Dermis microvascular lymphatic vessel endothelial cell (primary cell): ENCODE data around the gene SHANK1. TPM values are rescaled to one million over a fixed set of nuclear protein-coding genes. Genes with fewer than 3 reads are reported as not detected.

Source experiments
- DNase-seq, 2 donors: peaks; one replicate each; pipeline versions ENCODE4 v3.0.0 to v3.0.0-alpha.2; 2010; ENCODE audit warnings: low read depth in 2 of 2
- total RNA-seq: library from RNA; depleted of rRNA; stranded (reverse); fragments of >200 nt; gene quantifications from 2 replicates; pipeline ENCODE4 v1.2.1, GENCODE V29; 2014

Gene SHANK1
- total RNA-seq, 1 donor from 2014 or later, result 0.13 TPM

DNA sequence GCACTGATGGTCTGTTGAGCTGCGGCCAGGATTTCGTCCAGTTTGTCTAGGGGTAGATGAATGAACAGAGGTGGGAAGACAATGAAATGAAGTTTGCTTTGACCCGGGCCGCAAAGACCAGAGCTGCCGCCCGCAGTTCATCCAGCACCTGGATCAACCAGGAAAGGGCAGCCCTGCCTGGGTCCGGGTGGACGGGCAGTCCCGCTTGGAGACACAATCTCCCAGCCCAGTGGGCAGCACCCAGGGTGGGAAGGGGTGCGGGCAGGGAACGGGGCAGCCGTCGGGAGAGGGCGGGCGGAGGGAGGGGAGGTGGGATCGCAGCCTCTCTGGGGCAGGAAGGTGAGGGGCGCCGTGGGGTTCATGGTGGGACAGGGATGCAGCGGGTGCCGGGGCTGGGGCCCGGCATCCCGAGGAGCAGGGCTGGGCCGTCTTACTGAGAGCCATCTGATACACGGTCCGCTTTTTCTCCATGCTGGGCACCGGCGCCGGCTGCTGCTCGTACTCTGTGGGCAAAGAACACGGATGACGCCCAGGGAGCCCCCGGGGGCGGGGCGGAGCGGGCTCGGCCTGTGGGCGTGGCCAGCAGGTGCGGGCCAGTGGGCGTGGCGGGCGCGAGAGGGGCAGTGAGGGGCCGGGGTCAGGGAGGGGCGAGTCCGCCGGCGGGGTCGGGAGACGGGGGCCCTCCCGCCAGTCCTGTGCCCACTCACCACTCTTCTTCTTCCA, 33.1 kb downstream of the SHANK1 start:
- DNase-seq, result no peak

DNA sequence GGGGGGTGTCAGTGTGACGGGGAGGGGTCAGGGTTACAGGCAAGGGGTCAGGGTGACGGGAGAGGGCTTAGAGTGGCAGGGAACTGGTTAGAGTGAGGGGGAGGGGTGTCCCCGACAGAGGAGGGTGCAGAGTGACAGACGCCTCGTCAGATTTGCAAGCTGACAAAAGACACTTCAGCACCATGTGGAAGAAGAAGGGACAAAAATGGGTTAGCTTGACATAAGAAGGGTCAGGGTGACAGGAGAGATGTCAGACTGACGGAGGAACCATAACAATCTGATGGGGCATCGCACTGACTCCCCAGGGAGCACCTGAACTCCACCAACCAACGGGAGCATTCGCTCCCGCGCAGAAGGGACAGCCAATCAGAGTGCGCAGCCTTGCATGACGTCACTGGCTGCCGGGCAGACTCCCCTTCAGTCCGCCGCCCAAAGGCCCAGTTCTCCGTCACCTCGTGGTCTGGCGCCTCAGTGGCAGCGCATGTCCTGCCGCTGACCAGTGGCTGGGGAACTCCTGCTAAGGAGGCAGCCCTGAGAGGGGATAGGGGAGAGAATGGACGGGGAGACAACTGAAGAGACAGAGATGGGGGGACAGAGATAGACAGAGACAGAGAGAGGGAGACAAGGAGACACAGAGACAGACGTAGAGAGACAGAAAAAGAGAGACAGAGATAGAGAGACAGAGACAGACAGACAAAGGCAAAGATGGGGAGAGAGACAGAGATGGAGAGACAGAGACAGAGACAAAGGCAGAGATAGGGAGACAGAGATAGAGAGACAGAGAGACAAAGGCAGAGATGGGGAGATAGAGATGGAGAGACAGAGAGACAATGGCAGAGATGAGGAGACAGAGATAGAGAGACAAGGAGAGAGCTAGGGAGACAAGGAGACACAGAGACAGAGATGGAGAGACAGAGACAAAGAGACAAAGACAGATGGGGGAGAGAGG, 40.2 kb downstream of the SHANK1 start:
- DNase-seq, result peak; percentile 57 to 78

DNA sequence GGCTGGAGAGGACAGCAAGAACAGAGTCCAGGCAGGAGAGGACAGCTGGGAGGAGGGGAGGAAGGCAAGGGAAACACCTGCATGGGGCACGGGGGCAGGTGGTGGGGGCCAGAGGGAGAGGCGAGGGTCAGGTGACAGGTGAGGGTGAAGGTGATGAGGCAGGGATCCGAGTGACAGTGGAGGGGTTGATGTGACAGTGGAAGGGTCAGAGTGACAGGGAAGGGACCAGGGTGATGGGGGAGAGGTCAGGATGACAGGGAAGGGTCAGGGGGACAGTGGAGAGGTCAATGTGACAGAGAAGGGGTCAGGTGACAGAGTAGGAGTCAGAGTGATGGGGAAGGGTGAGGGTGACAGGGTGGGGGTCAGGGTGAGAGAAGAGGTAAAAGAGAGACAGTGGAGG, 41.3 kb downstream of the SHANK1 start:
- no peak for DNase-seq

DNA sequence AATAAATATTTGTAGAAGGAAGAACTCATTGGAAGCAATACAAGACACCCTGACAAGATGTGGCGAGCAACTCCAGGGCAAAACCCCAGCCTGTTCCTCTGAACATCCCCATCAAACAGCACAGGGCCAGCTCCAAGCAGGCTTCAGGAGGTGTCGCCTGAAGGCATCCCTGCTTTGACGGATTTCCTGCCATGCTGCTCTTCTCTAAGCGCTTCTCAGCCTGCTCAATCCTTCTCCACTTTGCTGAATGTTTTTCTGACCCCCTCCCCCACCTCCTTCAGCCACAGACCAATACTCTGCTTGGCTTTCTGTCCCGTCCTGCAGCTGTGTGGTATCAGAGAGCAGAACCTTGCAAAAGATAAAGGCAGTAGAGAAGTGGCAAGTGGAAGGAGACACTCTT, 42.0 kb downstream of the SHANK1 start:
- no peak for DNase-seq

DNA sequence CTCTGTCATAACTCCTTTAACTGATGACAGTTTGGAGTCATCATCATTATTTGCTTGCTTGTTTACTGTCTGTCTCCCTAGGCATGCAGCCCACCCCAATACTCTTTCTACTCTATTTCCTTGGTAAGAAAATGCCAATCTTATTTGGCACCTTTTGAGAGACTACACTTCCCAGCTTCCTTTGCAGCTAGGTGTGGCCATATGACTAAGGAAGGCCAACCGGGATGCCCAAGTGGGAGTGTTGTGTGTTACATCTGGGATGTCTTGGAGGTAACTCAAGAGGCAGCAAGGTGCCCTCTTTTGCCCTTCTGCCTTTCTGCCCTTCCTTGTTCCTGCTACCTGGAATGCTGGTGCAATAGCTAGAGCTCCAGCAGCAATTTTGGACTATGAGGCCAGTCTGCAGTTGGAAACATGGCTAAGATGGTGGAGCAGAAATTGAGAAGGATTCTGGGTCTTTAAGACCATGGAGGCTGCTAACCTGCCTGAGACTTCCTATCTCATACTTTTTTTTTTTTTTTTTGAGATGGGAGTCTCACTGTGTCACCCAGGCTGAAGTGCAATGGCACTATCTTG, 42.9 kb downstream of the SHANK1 start:
- no peak for DNase-seq

DNA sequence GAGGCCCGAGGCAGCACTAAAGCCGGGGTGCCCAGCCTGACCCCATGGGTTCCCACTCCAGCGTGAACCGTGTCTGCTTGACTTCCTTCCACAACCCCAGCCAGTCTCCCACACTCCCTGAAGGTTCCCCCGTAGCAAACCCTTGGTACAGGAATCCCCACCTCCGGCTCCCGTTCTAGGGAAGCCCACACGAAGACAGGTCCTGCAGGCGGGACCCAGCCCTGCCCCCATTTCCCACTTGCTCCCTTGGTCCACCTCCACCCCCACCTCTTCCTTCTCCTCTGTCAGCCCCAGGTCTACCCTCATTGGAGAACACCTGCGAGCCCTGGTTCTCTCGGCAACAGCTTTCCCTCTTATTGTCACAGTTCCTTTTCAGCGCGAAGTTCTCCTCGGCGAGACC, 46.5 kb downstream of the SHANK1 start:
- no peak for DNase-seq

DNA sequence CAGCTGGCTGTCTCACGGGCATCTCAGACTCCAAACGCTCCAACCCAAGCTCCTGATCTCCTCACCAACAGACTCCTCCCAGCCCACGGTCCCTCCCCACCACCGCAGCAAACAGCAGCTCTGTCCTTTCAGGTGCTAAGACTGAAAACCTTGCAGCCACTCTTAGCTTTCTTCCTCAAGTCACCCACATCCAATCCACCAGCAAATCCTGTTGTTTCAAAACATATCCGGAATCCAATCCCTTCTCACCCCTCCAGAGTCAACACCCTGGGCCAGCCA, 49.6 kb downstream of the SHANK1 start:
- no peak for DNase-seq

DNA sequence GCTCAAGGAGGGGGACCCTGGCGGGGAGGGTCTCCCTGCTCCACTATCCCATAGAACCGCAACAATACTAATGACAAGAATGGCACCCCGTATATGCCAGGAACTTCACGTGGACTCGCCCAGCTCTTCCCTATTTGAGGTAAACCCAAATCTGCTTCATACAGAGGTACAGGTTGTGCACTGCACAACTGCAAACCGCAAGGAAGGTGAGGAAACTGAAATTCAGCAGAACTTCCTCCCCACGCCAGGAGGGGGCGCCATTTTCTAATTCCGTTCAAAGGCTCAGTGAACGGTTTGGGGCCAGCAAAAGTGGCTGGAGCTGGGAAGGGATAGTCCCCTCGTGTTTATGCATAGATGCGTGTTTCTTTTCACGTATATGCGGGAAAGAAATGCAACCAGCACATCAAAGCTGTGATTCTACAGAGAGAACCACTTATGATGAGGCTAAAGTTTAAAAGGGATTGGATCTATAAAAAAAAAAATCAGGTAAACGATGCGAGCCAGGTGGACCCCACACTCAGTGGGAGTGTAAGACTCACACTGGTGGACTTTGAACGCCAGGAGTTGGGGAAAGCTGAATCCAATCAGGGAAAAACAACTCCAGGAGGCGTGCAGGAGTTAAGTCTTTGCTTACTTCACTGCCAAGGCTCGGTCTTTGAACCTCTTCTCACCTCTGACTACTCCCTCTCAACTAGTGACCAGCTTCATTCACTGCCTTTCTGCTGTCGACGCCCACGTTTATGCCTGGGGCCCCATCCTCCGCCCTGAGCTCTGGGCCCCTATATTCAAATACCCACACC, 50.1 kb downstream of the SHANK1 start:
- peak in 1 of 2 donors; percentile 33 for DNase-seq

DNA sequence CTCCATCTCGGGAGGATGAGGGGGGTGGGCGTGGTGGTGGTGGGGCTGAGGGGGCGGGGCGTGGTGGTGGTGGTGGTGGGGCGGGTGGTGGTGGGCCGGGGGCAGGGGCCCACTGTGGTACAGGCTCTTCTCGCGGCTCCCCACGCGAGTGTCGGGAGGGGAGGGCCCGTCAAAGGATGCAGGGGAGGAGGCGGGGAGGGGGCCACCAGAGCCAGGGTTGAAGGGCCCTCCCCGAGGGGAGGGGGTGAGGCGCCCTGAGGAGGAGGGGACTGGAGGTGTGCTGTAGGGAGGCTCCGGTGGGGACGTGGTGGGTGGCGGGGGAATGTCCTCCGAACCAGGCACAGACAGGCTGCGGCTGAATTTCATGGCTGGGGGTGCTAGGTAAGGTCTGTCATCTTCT, 50.7 kb downstream of the SHANK1 start:
- no peak for DNase-seq

DNA sequence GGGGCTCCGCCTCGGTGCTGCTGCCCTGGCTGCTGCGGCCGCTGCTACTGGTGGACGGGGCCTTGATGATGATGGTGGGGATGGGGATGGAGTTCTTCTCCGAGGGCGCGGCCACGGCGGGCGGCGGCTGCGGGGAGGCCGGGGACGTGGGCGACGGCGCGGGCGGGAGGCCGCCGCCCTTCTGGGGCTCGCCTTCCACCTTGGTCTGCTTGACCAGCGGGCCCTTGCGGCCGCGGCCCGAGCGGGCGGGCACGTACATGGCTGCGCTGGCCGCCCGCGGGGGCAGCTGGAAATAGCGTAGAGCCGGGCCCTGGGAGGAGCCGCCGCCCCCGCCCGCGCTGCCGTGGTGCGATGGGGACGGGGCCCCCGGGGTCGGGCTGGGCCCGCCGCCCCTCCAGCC, 51.2 kb downstream of the SHANK1 start:
- no peak for DNase-seq

DNA sequence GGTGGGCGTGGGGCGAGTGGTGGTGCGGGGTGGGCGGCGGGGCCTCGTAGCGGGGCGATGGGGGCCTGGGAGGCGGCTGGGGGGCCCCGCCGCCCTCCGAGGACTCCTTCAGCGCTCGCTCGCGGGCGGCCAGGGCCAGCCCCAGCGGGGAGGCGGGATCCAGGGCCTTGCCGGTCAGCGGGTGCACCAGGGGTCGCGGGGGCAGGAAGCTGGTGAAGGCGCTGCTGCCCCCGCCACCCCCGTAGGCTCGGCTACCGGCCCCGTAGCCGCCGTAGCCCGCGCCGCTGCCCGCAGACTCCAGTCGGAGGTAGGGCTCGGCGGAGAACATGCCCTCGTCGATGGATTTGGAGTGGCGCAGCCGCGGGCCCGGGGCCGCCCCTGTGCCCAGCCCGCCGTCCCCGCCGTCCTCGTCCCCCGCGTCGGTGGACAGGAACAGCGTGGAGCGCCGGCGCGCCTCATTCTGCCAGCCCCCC, 51.8 kb downstream of the SHANK1 start:
- DNase-seq, result no peak

DNA sequence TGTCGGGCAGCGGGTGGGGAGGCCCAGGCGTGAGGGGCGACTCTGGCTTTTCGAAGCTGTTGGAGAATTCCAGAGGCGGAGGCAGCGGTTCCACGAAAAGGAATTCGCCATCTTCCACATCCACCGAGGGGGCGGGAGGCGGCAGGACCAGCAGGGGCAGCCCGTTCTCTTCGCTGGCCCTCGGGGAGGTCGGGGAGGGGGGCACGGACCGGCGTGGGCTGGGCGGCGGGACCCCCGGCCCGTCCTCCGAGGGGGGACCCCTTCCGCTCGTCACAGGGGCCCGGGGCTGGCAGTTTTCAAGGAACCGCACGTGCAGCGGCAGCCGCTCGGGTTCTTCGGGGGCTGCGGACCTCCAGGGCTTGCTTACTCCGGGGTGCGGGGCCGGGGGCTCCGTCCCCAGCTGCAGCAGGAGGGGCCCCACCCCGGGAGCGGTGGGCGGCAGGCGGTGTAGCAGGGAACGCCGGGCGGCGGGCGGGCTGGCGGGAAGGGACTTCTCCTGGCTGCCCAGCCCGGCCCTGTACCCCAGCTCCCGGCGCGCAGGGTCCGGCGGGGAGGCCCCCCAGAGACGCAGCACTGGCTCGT, 52.3 kb downstream of the SHANK1 start:
- DNase-seq, result no peak

DNA sequence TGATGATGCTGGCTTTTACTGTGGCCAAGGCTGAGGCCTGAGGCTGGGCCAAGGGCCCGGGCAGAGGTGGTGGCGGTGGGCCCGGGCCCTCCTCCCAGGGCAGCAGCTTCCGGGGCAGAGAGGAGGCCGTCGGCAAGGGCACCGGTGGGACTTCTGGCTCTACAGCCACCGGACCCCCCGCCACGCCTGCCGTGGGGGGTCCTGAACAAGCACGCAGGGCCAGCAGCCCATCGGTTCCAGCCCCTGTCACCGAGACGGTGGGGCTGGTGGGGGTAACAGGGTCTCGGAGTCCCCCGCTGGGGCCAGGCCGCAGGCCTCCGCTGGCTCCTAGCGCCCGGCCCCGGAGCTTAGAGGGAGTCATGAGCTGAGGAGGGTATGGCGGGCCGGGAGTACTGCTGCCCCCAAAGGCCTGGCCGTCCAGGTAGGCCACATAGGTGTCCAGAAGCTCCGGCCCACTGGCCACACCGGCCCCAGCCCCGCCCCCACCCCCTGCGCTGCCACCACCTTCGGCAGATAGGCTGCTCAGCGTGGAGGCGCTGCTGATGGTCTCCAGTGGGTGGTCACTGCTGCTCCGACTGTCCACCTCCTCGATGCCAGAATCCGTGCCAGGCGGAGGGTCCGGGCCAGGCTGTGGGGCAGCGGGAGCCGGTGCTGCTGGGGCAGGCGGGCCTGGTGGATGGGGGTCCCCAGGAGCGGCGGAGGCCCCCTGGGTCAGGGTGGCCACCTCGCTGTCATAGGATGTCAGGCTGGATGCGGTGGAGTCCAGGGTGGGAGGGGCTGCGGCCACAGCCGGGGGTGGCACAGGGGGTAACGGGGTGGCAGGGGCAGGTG, 53.0 kb downstream of the SHANK1 start:
- DNase-seq, result no peak

DNA sequence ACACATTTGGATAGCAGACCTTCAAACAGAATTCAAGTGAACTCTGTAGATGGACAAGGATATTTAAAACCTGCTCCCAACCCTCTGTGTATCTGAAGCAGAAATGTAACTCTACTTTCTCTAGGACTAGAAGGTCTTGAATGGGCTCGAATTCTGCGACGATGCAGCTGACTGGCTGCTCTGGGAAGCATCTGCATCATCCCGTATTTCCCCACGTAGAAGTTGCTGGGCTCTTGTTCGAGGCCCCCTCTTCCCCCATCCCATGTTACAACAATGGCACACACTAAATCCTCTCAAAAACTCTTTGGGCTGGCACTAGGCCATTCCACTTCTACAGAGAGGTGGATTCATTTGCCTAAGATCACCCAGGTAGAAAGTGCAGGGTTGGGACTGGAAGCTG, 55.4 kb downstream of the SHANK1 start:
- DNase-seq, result no peak

DNA sequence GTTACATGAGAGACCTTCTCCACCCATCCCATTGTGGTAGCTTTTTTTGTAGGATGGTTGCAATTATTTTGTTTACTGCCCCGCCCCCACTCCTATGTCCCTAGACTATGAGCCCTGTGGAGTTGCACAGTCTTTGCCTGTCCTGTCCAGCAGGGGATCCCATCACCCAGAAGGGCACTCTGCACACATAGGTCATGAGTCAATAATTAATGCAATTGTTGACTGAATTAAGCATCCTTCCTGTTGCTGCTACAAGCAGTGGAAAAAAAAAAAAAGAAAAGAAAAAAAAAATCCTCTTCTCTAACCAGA, 56.2 kb downstream of the SHANK1 start:
- DNase-seq, result no peak

DNA sequence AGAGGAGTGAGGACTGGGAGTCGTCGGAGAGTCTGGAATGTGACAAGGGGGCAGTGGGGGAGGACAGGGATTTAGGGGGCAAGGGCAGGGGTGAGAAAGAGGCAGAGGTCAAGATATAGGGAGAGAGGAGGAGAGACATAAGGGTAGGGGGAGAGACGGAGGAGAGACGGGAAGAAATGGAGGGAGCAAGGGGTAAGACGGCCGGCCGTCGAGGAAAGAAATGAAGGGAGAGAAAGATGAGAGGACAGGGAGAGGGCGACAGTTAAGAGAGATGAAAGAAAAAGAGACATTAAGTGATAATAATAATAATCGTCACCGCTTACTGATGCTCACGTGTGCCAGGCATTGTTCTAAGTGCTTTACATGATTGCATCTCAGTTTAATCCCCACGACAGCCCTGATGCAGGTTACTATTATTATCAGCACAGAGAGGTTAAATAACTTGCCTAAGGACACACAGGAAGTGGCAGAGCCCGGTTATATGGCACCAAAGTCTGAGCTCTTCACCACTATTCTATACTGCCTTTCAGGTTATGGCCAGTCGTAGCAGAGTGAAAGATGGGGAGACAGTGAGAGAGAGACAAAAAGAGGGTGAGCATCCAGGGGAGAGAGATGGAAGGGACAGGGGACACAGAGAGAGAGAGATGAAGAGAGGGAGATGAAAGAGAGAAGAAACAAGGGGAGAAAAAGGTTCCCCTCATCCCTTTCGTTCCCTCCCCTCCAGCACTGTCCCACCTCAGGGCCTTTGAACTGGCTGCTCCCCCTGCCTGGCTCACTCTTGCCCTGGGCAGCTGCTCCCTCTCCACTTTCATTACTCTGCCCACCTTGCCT, 56.7 kb downstream of the SHANK1 start:
- no peak for DNase-seq

DNA sequence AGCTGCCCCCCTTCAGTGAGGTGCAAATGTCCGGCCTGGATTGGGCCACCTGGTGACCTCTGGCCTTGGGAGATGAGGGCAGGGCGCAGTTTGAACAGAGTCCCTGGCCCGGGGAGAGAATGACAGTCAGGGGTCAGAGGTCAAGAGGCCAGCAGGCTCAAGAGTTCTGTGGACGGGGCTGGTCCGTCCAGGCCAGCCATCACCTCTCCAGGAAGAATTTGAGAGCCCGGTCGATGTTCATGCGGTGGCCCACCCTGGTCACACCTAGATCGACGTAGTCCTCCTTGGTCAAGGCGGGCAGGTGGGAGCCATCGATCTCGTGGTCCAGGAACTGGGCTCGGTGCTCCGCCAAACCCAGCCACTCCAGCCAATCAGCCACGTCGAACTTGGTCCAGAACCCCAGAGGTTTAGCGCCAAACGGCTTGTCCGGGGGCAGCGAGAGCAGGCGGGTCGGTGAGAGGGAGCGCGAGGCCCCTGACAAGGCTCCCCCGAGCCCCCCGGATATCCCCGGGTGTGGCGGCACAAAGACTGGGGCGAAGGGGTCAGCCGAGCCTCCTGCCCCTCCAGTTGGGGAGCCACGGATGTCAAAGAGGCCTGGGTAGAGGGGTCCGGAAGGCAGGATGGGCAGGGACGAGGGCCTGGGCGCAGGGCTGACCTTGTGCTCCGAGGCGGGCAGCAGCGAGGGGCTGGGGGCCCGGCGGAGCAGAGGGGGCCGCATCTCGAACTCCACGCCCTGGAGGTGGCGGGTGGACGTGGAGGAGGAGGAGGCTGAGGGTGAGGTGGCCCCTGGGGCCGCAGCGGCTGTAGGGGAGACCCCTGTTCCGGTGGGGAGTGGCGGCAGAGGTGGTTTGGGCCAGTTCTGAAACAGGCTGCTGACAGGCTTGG, 57.6 kb downstream of the SHANK1 start:
- DNase-seq, result no peak

DNA sequence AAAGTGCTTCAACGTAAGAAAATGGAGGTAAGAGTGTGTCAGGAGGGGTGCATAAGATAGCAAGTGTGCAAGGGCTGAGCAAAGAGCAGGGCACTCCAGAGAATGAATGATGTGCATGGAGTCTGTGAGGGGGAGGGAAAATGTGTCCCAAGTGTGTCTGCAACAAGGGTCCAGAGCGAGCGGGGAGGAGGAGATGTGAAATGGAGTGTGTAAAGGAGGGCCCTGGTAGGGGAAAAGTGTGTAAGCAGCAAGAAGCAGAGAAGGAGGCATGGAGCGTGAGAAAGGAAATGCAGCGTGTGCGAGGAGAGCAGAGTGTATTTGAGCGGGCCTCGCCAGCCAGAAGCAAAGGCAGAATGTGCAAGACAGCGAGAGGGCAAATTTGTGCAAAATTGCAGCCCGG, 58.6 kb downstream of the SHANK1 start:
- DNase-seq, result no peak

DNA sequence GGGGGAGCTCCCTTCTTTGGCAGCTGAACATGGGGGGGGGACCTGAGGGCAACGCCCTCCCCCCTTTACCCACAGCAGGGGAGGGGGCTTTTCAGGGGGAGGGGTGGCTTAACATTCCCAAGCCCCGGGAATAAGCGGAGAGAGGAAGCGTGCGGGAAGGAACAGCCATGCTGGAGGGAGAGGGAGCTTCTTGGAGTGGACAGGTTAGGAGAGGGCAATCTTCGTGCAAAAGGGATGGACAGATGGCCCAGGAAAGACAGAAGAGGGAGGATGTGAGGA, 59.6 kb downstream of the SHANK1 start:
- DNase-seq, result no peak
